Stimulated activated CD8-positive, alpha-beta memory T cell treated with anti-CD3 and anti-CD28 coated beads, Interleukin-7, amount 100 ng/mL, for 1 hour (primary cell): Measurements from ENCODE around the gene DEFB118.
"Not testable (repeated sequence)": the region's sequence is repeated elsewhere in the genome, so short reads cannot be mapped to it uniquely, and the experiment has no call there.

Source experiments
- DNase-seq, 2 donors: peaks; one replicate each; pipeline ENCODE4 v3.0.0-alpha.2; 2020; ENCODE audit warnings: low read depth in 2 of 2

DEFB118 gene, protein sequence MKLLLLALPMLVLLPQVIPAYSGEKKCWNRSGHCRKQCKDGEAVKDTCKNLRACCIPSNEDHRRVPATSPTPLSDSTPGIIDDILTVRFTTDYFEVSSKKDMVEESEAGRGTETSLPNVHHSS

DNA sequence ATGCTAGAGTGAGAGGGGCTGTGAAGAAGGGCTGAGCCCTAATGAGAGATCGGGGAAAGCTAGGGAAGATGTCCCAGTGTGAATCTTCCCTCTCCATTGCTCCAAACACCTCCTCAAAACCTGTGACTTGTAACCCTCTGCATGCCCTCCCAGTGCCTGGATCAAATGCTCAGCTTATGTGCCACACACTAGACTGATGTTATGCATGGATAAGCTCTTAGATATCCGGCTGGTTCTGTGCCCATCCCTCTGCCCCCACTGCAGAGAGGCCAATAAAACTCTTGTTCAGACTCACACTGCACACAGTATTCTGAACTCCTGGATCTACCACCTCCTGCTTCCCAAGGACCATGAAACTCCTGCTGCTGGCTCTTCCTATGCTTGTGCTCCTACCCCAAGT is at the start of gene DEFB118:
TSS of gene DEFB118 (plus strand) at position 301 of the 400 bp plus-strand sequence. CDS start at position 351, 50 bp downstream.
- DNase-seq = no peak

DNA sequence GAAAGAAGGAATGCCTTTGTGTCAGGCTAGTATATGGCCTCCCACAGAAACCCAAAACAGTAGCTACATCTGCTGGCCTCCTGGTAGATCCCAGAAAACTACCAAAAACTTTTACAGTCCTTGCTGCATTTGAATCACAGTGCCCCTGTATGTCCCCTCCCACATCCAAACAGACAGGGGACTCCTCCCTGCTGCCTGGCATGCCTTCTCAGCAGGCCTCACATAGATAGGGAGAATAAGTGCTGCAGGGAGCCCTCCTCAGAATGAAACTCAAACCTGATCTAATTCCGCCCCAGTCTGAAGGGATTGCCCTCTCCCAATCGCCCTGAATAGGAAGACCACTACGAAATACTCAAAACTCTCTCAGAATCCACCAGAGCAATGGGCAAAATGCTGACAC is 45.9 kb upstream of the DEFB118 start:
- no peak for DNase-seq

DNA sequence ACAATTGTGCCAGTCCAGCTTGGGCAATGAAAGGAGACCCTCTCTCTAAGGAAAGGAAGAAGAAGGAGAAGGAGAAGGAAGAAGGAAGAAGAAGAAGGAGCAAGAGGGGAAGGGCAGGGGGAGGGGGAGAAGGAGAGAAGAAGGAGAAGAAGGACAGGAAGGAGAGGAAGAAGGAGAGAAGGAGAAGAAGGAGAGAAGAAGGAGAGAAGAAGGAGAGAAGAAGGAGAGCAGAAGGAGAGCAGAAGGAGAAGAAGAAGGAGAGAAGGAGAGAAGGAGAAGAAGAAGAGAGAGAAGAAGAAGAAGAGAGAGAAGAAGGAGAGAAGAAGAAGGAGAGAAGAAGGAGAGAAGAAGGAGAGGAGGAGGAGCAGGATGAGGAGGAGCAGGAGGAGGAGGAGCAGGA is 37.5 kb upstream of the DEFB118 start:
- no peak for DNase-seq

DNA sequence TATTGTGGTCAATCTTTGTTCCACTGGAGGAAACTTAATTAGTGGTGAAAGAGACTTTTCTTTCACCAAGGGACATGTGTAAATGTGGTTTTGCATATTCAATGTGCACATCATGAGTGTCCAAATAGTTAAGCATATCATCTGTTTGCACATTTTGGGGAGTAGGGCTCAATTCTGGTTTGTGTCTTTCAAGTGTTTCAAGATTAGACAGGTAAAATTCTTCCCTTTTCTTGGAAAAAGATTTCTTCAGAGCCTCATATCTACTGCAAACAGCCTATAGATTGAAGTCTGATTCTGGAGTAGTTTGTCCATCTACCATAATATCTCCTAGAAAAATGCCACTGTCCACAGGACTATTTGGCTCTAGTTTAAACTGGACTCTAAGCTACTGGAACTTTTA is 26.9 kb upstream of the DEFB118 start:
- DNase-seq = no peak

DNA sequence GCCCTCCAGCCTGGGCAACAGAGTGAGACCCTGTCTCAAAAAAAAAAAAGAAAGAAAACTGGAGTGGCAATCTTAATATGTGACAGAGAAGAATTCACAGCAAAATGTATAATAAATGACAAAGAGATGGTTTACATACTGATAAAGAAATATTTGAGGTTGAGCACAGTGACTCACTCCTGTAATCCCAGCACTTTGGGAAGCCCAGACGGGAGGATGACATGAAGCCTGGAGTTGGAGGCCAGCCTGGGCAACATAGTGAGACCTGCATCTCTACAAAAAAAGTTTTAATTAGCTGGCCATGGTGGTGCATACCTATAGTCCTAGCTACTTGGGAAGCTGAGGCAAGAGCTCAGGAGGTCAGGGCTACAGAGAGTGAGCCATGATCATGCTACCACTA is 12.4 kb upstream of the DEFB118 start:
- DNase-seq = no peak

DNA sequence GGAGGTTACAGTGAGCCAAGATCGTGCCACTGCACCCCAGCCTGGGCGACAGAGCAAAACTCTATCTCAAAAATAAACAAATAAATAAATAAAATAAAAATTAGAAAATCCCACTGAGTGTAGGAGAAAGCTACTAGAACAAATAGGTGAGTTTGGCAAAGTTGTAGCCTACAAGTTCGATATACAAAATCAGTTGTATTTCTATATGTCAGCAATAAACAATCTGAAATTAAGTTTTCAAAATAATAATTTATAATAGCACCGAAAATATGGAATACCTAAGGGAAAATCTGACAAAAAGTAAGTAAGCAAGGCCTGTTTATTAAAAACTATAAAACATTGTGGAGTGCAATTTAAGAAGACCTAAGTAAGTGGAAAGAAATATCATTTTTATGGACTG is 5.1 kb upstream of the DEFB118 start:
- DNase-seq = no peak

DNA sequence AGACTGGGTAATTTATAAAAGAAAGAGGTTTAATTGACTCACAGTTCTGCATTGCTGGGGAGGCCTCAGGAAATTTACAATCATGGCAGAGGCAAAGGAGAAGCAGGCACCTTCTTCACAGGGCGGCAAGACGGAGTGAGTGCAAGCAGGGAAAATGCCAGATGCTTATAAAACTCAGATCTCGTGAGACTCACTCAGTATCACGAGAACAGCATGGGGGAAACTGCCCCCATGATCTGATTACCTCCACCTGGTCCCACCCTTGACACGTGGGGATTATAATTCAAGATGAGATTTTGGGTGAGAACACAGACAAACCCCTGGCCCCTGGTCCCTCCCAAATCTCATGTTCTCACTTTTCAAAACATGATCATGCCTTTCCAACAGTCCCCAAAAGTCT is 4.1 kb upstream of the DEFB118 start:
- not testable (repeated sequence) for DNase-seq

DNA sequence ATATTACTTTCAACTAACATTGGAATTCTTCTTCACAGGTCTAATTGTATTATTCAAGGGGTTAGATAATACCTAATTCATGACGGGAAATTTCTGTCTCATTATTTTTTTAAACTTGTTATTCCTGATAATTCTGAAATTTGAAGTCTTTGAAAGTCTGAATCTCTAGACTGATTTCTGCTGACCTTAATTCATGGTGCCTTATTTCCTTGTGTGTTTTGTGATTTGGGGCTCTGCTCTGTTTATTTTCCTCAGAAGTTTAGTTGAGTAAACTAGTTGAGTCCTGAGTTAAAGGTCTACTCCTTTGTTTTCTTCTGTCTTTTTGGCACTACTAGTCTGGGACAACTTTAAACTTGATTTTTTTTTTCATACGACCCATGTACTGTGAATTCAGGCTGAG is 5.9 kb downstream of the DEFB118 start:
- DNase-seq = no peak

DNA sequence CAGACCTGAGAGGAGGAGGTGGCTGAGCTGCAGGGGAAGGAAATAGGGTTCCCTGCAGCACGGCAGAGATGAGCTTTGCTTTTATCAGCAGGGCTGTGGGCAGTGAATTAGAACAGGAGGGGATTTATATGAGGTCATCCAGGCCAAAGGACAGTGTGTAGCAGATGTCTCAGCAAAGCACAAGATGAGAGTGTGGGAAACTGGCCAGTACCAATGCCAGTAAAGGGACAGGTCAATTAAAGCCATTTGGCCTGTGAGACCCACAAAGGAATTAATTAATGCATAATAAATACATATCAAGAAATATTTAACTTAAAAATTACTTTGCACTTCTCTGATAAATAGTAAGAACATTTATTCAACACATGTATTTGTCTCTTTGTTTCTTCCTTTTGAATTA is 22.1 kb downstream of the DEFB118 start, which contains the start of gene DEFB119:
TSS of gene DEFB119 (minus strand) at position 101 of the 400 bp plus-strand sequence. CDS start 107 bp downstream, outside the sequence.
- no peak for DNase-seq

DNA sequence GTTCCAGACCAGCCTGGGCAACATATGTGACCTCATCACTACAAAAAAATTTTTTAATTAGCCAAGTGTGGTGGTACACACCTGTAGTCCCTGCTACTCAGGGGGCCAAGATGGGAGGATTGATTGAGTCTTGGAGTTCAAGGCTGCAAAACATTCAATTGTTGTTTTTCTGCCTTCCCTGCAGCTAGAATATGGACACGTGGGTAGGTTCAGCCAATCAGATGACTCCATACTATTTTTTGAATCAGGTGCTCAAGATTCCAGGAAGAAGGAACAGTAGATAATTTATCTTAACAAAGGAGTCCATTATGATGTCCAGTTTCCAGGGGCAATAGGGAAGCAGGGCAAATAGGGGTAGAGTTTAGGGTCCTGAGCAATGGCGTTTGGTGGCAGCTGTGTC is 24.4 kb downstream of the DEFB118 start:
- no peak for DNase-seq

DNA sequence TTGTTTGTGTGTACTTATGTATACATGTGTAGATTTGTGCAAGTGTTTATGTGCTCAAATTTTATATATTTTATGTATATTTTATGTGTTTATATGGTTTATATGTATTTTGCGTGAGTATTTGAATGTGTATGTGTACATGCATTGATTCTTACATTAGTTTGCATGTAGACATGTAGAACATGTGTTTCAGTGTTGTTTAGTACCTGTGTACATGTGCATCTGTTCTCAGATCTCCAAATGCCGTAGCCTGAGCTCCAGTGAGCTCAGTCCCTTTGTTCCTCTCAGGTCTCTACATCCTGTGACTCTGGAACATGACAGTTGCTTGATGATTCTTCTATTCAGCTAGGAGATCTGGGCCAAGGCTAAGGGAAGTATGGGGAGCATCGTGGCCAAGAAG is 26.5 kb downstream of the DEFB118 start:
- no peak for DNase-seq

DNA sequence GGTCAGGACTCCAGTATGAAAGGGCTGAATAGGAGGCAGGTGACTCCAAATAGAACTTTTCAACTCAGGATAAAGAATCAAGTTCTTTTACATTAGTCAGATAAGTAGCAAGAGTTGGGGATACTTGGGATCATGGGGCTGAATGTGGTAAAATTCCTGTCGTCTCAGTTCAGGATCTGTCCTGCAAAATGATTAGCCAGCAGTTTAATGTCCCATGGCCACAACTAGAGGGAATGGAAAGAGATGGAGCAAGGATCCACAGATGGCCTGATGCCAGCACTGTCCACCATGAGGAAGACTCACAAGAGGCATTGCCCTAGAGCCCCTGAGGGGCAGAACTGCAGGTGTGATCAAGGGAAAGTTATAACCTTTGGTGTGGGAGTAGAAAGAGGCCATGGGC is 35.5 kb downstream of the DEFB118 start:
- no peak for DNase-seq

DNA sequence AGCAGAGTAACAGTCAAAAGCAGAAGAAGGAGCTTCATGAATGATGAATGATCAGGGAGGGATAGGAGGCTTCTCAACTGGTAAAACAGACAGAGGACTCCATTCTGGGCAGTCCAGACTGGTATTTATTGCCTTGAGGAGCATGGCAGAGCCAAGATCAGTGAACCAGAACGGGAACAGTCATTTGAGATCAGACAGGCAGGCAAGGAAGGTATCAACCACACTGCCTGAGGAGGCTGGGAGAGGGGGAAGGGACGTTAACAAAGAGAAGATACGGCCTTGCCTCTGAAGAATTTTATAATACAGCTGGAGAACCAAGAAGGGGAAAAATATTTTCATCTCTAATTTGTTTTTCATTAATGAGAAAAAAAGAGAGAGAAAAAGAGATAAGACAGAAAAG is 37.7 kb downstream of the DEFB118 start, which contains the start of gene DEFB121:
TSS of gene DEFB121 (minus strand) at position 101 of the 400 bp plus-strand sequence. CDS start at position 38, 63 bp downstream.
- DNase-seq = no peak

DNA sequence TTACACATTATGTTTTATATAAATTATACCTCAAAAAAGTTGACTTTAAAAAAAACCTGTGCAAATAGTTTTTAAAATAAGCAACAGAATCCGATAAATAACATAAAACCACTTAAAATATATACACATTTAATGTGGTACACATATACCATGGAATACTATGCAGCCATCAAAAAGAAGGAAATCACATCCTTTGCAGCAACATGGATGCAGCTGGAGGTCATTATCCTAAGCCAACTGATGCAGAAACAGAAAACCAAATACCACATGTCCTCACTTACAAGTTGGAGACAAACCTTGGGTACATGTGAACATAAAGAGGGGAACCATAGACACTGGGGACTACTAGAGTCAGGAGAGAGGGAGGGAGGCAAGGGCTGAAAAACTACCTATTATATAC is 41.6 kb downstream of the DEFB118 start:
- DNase-seq = no peak

DNA sequence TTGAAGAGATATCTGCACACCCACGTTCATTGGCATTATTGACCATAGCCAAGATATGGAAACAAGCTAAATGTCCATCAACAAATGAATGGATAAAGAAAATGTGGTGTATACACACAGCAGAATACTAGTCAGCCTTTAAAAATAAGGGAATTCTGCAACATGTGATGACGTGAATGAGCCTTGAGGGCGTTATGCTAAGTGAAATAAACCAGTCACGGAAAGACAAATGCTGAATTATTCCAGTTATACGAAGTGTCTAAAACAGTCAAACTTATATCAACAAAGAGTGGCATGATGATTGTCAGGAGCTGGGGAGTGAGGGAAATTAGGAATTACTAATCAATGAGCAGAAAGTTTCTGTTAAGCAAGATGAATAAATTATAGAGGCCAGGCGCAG is 46.0 kb downstream of the DEFB118 start:
- DNase-seq = no peak

DNA sequence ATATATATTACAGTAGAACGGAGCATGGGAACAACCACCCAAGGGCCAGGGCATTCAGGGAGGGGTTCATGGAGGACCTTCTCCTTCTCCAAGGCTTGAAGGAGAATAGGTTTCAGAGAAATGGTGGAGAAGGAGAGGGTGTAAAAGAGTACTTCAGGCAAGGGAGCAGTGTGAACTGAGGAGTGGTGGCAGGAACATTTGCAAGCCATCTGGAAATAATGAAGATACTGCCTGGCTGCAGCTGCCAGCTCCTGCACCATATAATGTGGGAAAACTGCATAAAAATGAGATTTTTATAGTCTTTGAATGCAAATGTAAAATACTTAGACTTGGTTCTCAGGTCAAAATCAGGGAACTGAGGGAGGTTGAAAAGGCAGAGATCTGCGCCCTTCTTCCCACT is 47.3 kb downstream of the DEFB118 start:
- DNase-seq = no peak

DNA sequence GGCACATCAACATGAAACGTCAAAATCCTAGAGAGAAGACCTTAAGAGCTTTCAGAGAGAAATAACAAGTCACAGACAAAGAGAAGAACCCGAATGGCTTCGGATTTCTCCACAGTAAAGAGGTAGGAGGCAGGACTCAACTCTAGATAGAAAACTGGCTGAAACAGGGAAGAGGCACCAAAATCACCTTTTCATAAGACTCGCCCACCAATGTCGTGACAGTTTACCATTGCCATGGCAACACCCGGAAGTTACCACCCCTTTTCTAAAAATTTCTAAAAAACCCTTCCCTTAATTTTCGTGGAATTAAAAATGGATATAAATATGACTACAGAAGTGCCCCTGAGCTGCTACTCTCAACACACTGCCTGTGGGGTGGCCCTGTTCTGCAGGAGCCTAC is 49.9 kb downstream of the DEFB118 start:
- no peak for DNase-seq
